AG09309 (cell line): ENCODE results near the gene IL17B.
"Not testable (repeated sequence)": the region's sequence is repeated elsewhere in the genome, so short reads cannot be mapped to it uniquely, and the experiment has no call there.

Experiments
- DNase-seq: peaks from one replicate; pipeline ENCODE4 v3.0.0-alpha.2; 2010; ENCODE audit warnings: low read depth
- H3K4me3 ChIP-seq: 2 replicates; pipeline ENCODE4 v1.5.1; 2011; ENCODE audit warnings: mild to moderate bottlenecking, low read depth, low read length, moderate library complexity; ENCODE audit not compliant: control insufficient read depth
- TF ChIP-seq, protein P1 (sequence below): IDR thresholded peaks from 2 replicates; pipeline ENCODE4 v1.5.1; 2011; ENCODE audit warnings: mild to moderate bottlenecking, low read depth, low read length, inconsistent platforms; ENCODE audit not compliant: insufficient read depth, control insufficient read depth; ENCODE audit errors: missing control alignments

Gene IL17B

DNA sequence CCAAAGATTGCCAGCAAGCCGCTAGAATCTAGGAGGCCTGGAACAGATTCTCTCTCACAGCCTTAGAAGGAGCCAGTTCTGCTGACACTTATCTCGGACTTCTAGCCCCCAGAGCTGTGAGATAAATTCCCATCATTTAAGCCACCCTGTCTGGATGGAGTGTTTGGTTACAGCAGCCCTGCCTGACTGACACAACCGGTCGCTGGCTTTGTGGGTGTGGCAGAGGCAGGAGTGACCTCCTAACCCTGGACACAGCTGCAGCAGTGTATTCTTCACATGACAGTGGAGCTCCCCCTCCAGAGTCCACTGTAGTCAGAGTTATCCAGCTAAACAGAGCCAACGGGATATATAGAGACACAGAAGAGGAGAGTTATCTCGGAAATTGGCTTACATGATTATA, 21.2 kb upstream of the IL17B start:
- no peak for DNase-seq
- TF ChIP-seq, protein P1, sequence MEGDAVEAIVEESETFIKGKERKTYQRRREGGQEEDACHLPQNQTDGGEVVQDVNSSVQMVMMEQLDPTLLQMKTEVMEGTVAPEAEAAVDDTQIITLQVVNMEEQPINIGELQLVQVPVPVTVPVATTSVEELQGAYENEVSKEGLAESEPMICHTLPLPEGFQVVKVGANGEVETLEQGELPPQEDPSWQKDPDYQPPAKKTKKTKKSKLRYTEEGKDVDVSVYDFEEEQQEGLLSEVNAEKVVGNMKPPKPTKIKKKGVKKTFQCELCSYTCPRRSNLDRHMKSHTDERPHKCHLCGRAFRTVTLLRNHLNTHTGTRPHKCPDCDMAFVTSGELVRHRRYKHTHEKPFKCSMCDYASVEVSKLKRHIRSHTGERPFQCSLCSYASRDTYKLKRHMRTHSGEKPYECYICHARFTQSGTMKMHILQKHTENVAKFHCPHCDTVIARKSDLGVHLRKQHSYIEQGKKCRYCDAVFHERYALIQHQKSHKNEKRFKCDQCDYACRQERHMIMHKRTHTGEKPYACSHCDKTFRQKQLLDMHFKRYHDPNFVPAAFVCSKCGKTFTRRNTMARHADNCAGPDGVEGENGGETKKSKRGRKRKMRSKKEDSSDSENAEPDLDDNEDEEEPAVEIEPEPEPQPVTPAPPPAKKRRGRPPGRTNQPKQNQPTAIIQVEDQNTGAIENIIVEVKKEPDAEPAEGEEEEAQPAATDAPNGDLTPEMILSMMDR, result no peak
- no peak overlapping the region for H3K4me3 ChIP-seq

DNA sequence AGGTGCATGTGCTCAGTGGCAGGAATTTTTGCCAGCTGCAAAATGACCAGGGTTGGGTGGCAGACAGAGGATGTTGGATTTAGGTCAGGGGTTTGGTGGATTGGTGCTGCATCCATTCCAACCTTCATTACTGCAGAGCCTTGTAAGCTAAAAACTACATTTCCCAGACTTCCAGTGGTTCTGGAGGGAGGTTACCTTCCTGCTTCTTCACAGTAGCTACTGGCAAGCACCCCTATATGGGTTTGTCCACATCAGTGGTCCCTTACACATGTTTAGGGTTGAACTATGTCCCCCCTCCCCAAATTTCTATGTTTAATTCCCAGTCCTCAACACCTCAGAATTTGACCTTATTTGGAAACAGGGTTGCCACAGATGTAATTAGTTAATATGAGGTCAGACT, 20.7 kb upstream of the IL17B start:
- no peak overlapping the region for H3K4me3 ChIP-seq
- no peak for DNase-seq

DNA sequence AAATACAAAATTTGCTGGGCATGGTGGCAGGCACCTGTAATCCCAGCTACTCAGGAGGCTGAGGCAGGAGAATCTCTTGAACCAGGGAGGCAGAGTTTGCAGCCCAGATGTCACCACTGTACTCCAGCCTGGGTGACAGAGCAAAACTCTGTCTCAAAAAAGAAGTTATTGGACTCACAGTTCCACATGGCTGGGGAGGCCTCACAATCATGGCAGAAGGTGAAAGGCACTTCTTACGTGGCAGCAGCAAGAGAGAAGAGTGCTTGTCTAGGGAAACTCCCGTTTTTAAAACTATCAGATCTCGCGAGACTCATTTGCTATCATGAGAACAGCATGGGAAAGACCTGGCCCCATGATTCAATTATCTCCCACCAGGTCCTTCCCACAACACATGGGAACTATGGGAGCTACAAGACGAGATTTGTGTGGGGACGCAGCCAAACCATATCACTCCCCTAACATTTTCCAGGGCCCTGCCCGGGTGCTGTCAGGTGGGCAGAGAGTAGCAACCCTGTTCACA, 19.7 kb upstream of the IL17B start:
- not testable (repeated sequence) for H3K4me3 ChIP-seq, DNase-seq

More for the DNA sequence above, 20.7 kb upstream of the IL17B start:
- TF ChIP-seq, protein P1, result no peak

DNA sequence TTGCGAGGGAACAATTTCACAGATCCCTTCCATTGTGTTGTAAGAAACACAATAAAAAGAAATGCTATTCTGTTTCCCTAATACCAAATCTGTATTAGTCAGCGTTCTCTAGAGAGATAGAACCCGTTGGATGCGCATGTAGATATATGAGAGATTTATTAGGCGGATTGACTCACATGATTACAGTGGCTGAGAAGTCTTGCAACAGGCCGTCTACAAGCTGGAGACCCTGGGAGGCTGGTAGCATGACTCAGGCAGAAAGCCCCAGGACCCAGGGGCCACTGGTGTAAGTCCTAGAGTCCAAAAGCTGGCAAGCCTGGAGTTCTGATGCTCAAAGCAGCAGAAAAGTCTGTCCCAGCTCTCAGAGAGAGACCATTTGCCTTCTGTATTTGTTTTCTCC, 18.4 kb upstream of the IL17B start:
- TF ChIP-seq, protein P1, result no peak
- DNase-seq, result peak; percentile 98
- no peak overlapping the region for H3K4me3 ChIP-seq

DNA sequence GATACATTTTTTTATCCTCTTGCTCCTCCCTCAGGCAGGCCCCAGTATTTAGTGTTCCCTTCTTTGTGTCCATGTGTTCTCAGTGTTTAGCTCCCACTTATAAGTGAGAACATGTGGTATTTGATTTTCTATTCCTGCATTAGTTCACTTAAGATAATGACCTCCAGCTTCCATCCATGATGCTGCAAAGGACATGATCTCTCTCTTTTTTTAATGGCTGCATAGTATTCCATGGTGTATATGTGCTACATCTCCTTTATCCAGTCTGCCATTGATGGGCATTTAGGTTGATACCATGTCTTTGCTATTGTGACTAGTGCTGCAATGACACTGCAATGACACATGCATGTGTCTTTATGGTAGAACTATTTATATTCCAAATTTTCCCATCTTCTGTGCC, 15.9 kb upstream of the IL17B start:
- DNase-seq, H3K4me3 ChIP-seq: not testable (repeated sequence)

DNA sequence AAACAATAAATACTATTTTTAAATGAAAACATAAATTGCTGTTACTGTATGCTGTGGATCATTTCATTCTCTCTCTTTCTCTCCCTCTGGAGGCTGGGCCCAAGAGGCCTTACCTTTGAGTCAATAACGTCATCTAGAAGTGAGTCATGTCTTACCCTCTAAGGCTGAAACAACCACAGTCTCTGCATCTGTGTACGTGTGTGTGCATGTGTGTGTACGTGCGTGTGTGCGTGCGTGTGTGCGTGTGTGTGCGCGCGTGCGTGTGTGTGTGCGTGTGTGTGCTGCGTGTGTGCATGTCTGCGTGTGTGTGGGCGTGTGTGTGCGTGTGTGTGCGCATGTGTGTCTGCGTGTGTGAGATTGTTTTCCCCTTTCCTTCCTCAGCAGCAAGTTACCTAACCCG, 13.6 kb upstream of the IL17B start:
- H3K4me3 ChIP-seq, result no peak overlapping the region
- TF ChIP-seq, protein P1, result no peak
- no peak for DNase-seq

DNA sequence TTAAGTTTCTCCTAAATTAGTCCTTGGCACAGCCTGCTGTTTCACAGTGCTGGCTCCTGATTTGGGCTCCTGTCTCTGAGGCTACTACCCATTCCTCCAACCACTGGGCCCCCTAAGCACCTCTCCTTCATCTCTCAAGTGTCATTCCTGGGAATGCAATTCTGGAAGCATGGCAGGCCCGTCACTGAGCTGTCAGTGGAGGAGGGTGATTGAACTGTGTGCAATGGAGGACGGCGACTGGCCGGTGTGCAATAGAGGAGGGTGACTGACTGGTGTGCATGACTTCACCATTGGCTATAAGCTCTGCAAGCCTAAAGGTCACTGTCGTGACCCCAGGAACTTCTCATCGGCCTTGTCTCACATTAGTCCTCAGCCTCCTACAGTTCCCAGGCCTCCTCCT, 12.4 kb upstream of the IL17B start:
- DNase-seq, result no peak
- no peak overlapping the region for H3K4me3 ChIP-seq
- TF ChIP-seq, protein P1, result no peak

DNA sequence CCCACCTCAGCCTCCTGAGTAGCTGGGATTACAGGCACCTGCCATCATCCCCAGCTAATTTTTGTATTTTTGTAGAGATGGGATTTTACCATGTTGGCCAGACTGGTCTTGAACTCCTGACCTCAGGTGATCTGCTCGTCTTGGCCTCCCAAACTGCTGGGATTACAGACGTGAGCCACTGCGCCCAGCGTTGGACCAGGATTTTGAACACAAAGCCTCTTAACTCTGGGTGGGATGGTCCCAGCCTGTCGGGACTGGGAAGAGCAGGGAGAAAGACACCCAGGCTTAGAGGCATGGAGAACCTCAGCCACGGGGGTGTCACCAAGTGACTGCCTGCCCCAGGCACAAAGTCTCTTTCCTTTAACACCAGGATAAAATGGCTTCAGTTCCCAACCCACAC, 12.0 kb upstream of the IL17B start:
- H3K4me3 ChIP-seq, DNase-seq: not testable (repeated sequence)
